ENCODE results near the gene C21orf91. TPM values are rescaled to one million over a fixed set of nuclear protein-coding genes. Genes with fewer than 3 reads are reported as not detected.

Gene C21orf91
- total RNA-seq, 2 experiments from 2014 or later: 55.9 to 57.1 TPM

Other genes with a start within 250 kb of the C21orf91 start
- 10 to 100 TPM; 57.3 to 59.7 TPM for gene BTG3, start 206.5 kb downstream of the C21orf91 start, total RNA-seq